Panc1 (cell line): ENCODE data around the gene APP. TPM values are rescaled to one million over a fixed set of nuclear protein-coding genes. Genes with fewer than 3 reads are reported as not detected.

Experiments used
- ATAC-seq: fragments of 200-7000 bp; cut with Tn5 transposase; 2 replicates; pipeline ENCODE4 v1.9.1; 2020; ENCODE audit warnings: mild to moderate bottlenecking, moderate library complexity
- BruUV-seq: library from RNA; stranded (reverse); fragments of 400-500 nt; replicated peaks from 2 replicates; lab custom pipeline; 2021; lab: Mats Ljungman, UMichigan
- CTCF ChIA-PET: fragments of 300-600 bp; sonication (Branson Sonifier 250); formaldehyde crosslinking; loops from one replicate; lab custom pipeline; 2022; ENCODE audit warnings: antibody characterized with exemption; lab: Charles Lee
- POLR2A ChIA-PET: fragments of 300-600 bp; sonication (Branson Sonifier 250); formaldehyde crosslinking; loops from one replicate; lab custom pipeline; 2022; ENCODE audit warnings: antibody characterized with exemption; lab: Charles Lee
- DNase-seq: peaks from one replicate; pipeline ENCODE4 v3.0.0-alpha.2; 2010; ENCODE audit warnings: low read depth, low spot score
- H3K27ac ChIP-seq: 2 replicates; pipeline ENCODE4 v1.5.1; 2011; ENCODE audit warnings: mild to moderate bottlenecking, low read length, inconsistent platforms
- H3K27me3 ChIP-seq: fragments of 200-500 bp; sonication (Bioruptor generic); 2 replicates; pipeline ENCODE4 v1.6.0; 2014; ENCODE audit warnings: low read length, inconsistent platforms; ENCODE audit not compliant: control insufficient read depth, insufficient read depth
- H3K36me3 ChIP-seq: fragments of 200-500 bp; sonication (Bioruptor generic); 2 replicates; pipeline ENCODE4 v1.5.1; 2014; ENCODE audit warnings: inconsistent platforms, mild to moderate bottlenecking, low read length, moderate library complexity; ENCODE audit not compliant: control insufficient read depth, insufficient read depth
- H3K4me1 ChIP-seq: 2 replicates; pipeline ENCODE4 v1.5.1; 2011; ENCODE audit warnings: inconsistent platforms, mild to moderate bottlenecking, low read length, moderate library complexity; ENCODE audit not compliant: control insufficient read depth, insufficient read depth
- H3K4me3 ChIP-seq, 2 experiments: 2 replicates each; pipeline ENCODE4 v1.5.1; 2011 to 2012; ENCODE audit warnings: low read depth in 2 of 2, low read length in 2 of 2, mild to moderate bottlenecking in 2 of 2, inconsistent platforms in 1 of 2, moderate library complexity in 1 of 2
- H3K9me3 ChIP-seq: fragments of 200-500 bp; sonication (Bioruptor generic); 2 replicates; pipeline ENCODE4 v1.5.1; 2014; ENCODE audit warnings: low read depth, mild to moderate bottlenecking, inconsistent platforms, low read length, moderate library complexity; ENCODE audit not compliant: control insufficient read depth, insufficient read depth
- CTCF ChIP-seq: fragments of 450-650 bp; IDR thresholded peaks from 2 replicates; pipeline ENCODE4 v1.5.1; 2017; ENCODE audit warnings: mild to moderate bottlenecking
- POLR2AphosphoS5 ChIP-seq: IDR thresholded peaks from 2 replicates; pipeline ENCODE4 v1.6.1; 2012; ENCODE audit warnings: mild to moderate bottlenecking, low read depth, low read length, moderate library complexity
- REST ChIP-seq, 2 experiments: IDR thresholded peaks; 2 replicates each; pipeline ENCODE4 v1.6.1; 2011 to 2012; ENCODE audit warnings: low read depth in 2 of 2, control low read depth in 1 of 2, low read length in 1 of 2, mild to moderate bottlenecking in 1 of 2, moderate library complexity in 1 of 2; ENCODE audit not compliant: insufficient read depth in 1 of 2
- SIN3A ChIP-seq: IDR thresholded peaks from 2 replicates; pipeline ENCODE4 v1.6.1; 2012; ENCODE audit warnings: low read depth, mild to moderate bottlenecking, low read length, moderate library complexity, borderline replicate concordance; ENCODE audit not compliant: insufficient read depth
- TCF7L2 ChIP-seq: IDR thresholded peaks from 2 replicates; pipeline ENCODE4 v1.6.1; 2011; ENCODE audit warnings: mild to moderate bottlenecking, low read depth, low read length, inconsistent platforms
- in situ Hi-C: cut with HindIII; loops from 2 replicates; pipeline ENCODE4 v1.10.0; 2016; ENCODE audit warnings: low sequenced_read_pairs, low pct_unique_long_range_greater_than_20kb
- intact Hi-C: fragments of 100-400 bp; cut with micrococcal nuclease; formaldehyde crosslinking; loops from one replicate; pipeline ENCODE4 v1.10.0; 2022; ENCODE audit not compliant: unreplicated experiment
- total RNA-seq: library from RNA; stranded (reverse); gene quantifications from one replicate; pipeline ENCODE4 v1.2.1, GENCODE V29; 2021; ENCODE audit not compliant: unreplicated experiment

Gene APP
- total RNA-seq, 1 experiment from 2014 or later = 542 TPM

DNA sequence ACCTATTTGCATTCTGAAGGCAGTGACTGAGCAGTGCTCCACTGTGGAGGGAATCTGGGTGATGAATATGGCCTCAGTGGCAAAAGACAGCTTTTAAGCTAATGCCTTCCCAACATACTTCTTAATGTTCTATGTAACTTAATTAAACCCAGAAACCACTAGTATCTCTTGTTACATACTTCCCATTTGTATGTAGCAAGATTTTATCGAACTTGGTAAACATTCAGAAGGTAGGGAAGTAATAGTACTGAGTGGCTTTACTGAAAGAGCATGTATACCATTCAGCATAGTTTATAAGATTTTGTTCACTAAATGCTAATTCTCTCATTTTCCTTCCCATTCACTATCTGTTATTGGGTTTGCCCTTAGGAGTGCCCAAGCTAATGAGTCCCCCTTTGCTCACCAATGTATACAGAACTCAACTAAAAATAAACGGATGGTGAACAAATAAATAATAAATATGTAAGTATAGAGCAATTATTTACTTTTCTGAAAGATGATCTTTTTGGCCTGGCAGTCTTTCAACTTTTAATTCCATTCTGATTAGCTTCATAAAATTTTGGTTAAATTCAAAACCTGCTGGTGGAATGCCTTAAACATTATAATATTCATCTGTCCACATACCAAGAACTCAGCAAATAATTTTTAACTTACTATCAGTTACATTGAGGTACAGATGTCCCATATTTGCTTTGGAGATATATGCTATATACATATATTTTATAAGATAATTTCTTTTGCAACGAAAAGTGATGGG lies 204.4 kb downstream of the APP start:
- no peak for ATAC-seq
- Histone ChIP-seq H3K9me3 (no peaks in the 10 kb centered on the region), H3K4me3 (no peak overlapping the region), H3K27me3 (no peaks in the 10 kb centered on the region), H3K36me3 (peaks cover 15% of the 10 kb centered on the region), H3K4me1 (peaks cover 11% of the 10 kb centered on the region), H3K27ac (no peak overlapping the region)
- no peak for DNase-seq
- no TSS peak for BruUV-seq
- ChIA-PET POLR2A (no interaction called here), CTCF (no interaction called here)
- intact Hi-C loops (no loop called here), in situ Hi-C loops (no loop called here)
- no peak for TF ChIP-seq CTCF
- TF ChIP-seq TCF7L2 = no peak
- no peak for TF ChIP-seq SIN3A
- no peak for TF ChIP-seq REST (IDR thresholded peaks at IDR 0.05; ENCODE audit: insufficient read depth in 1 of 2, low read depth in 2 of 2, low read length in 1 of 2)
- TF ChIP-seq POLR2AphosphoS5 = no peak

DNA sequence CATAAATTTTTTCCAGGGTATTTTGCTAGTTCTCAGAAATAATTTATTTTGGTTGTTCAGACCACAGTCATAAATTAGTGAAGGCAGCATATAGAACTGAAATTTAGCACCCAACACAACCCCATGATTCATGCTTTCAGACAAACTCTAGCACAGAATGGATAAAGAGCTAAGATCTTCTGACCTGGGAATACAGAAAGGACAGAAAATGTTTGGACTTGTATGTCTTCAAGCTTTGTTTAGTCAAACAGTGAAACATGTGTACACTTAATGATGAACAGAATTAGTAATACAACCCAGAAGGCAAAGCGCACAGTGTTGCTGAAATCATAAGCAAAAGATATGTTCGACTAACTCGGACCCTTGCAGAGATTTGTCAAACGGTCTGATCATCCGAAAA lies 205.6 kb downstream of the APP start:
- ATAC-seq = no peak
- CTCF ChIA-PET = no interaction called here

More for the DNA sequence above, 205.6 kb downstream of the APP start:
- intact Hi-C loops (no loop called here), in situ Hi-C loops (no loop called here)
- no peak overlapping the region for H3K27ac ChIP-seq
- peaks cover 11% of the 10 kb centered on the region for H3K4me1 ChIP-seq
- H3K27me3 ChIP-seq = no peaks in the 10 kb centered on the region
- peaks cover 12% of the 10 kb centered on the region for H3K36me3 ChIP-seq
- no peak overlapping the region for H3K4me3 ChIP-seq
- H3K9me3 ChIP-seq = no peaks in the 10 kb centered on the region
- DNase-seq = no peak
- TF ChIP-seq SIN3A (no peak), CTCF (no peak), REST (IDR thresholded peaks at IDR 0.05; ENCODE audit: insufficient read depth in 1 of 2, low read depth in 2 of 2, low read length in 1 of 2) (no peak), TCF7L2 (no peak), POLR2AphosphoS5 (no peak)
- BruUV-seq = no TSS peak
- POLR2A ChIA-PET = no interaction called here
